WTC11 (cell line): ENCODE results near the gene ATOX1.

ENCODE experiments used
- ATF2 ChIP-seq: sonication (generic); formaldehyde crosslinking; IDR thresholded peaks from 2 replicates; pipeline ENCODE4 v1.8.1; 2022; ENCODE audit warnings: low read depth, missing genetic modification reagents, borderline replicate concordance
- ATF6 ChIP-seq: sonication (generic); formaldehyde crosslinking; IDR thresholded peaks from 2 replicates; pipeline ENCODE4 v1.8.1; 2023; ENCODE audit warnings: mild to moderate bottlenecking, missing genetic modification reagents
- CTCF ChIP-seq: fragments of 200-600 bp; IDR thresholded peaks from 2 replicates; pipeline ENCODE4 v1.8.0; 2022; ENCODE audit warnings: antibody characterized with exemption
- ETV6 ChIP-seq: sonication (generic); formaldehyde crosslinking; IDR thresholded peaks from 2 replicates; pipeline ENCODE4 v1.8.1; 2022; ENCODE audit warnings: mild to moderate bottlenecking, missing genetic modification reagents
- FOXK1 ChIP-seq: sonication (generic); formaldehyde crosslinking; IDR thresholded peaks from 2 replicates; pipeline ENCODE4 v1.8.0; 2022; ENCODE audit warnings: mild to moderate bottlenecking, moderate library complexity, missing genetic modification reagents
- MAX ChIP-seq: sonication (generic); formaldehyde crosslinking; IDR thresholded peaks from 2 replicates; pipeline ENCODE4 v1.8.0; 2022; ENCODE audit warnings: mild to moderate bottlenecking, missing genetic modification reagents
- NFYB ChIP-seq: sonication (generic); formaldehyde crosslinking; conservative IDR thresholded peaks from 2 replicates; pipeline ENCODE4 v1.8.0; 2022; ENCODE audit warnings: low read depth, missing genetic modification reagents
- SP1 ChIP-seq: sonication (generic); formaldehyde crosslinking; conservative IDR thresholded peaks from 2 replicates; pipeline ENCODE4 v1.8.1; 2022; ENCODE audit warnings: missing genetic modification reagents
- TP53 ChIP-seq: sonication (generic); formaldehyde crosslinking; IDR thresholded peaks from 2 replicates; pipeline ENCODE4 v1.8.1; 2023; ENCODE audit warnings: mild to moderate bottlenecking, missing genetic modification reagents

- TF ChIP-seq ATF6 (CRISPR knock-in tag): no peak
- no peak for TF ChIP-seq TP53
- no peak for TF ChIP-seq MAX (CRISPR knock-in tag)
- TF ChIP-seq SP1 (CRISPR knock-in tag): no peak
- no peak for TF ChIP-seq CTCF
- no peak for TF ChIP-seq ATF2 (CRISPR knock-in tag)
- no peak for TF ChIP-seq FOXK1
- no peak for TF ChIP-seq NFYB (CRISPR knock-in tag)
- no peak for TF ChIP-seq ETV6 (CRISPR knock-in tag)
These were observed 346 bp downstream of the ATOX1 start for GRCh38 chr5:151758141-151758429.
